Breast epithelium (tissue), 3 donors: Measurements from ENCODE around the gene HOXB13.

Experiments
- POLR2A ChIP-seq: fragments of 450-650 bp; IDR thresholded peaks from one replicate; pipeline ENCODE4 v1.6.1; 2016; ENCODE audit warnings: antibody characterized with exemption, mild to moderate bottlenecking, moderate library complexity
- POLR2AphosphoS5 ChIP-seq, 3 donors: sonication (generic); formaldehyde crosslinking; IDR thresholded peaks; one replicate each; pipeline ENCODE4 v1.6.1; 2017; ENCODE audit warnings: antibody characterized with exemption in 3 of 3
- TF ChIP-seq, protein P1 (sequence below), 3 donors: fragments of 450-650 bp; IDR thresholded peaks; one replicate each; pipeline ENCODE4 v1.5.1; 2016 to 2017; ENCODE audit warnings: antibody characterized with exemption in 3 of 3, mild to moderate bottlenecking in 3 of 3, moderate library complexity in 3 of 3

DNA sequence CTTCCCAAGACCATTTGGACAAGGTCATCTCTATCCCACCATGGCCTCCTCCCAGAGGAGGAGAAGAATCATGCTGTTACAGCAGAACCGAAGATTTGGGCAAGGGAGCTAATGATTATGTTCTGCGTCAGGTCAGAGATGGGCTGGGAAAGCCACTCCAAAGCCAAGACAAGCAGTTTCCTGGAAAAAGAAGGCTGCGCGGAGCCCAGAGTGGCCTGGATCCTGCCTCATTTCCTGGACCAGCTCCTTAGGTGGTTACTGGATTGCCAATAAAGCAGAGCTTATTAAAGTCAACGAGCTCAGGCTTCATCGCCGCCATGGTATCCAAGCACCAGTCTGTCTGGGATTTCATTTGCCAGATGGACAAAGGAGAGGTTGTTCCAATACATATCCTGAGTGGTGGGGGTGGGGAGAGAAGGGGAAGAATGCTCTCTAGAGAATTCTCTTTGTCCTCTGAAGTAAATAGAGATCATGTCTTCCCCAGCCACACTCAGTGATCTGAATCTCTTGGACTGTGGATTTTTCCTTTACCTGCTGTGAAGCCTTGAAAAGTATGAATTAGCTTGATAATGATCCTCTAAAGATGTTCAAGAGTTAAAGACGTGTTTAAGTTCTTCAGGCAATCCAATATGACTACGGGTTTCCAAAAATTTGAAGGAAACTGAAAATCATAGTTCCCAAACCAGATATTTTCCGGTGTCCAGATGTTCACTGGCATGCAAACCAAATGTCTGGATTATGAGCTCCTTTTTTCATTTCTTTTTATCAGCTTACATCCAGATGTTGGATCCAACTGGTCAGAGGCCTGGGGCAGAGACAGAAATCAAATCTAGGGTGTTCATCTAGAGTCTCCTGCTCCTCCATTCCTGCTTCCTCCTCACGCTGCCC is 23.9 kb downstream of the HOXB13 start:
- TF ChIP-seq, protein P1, sequence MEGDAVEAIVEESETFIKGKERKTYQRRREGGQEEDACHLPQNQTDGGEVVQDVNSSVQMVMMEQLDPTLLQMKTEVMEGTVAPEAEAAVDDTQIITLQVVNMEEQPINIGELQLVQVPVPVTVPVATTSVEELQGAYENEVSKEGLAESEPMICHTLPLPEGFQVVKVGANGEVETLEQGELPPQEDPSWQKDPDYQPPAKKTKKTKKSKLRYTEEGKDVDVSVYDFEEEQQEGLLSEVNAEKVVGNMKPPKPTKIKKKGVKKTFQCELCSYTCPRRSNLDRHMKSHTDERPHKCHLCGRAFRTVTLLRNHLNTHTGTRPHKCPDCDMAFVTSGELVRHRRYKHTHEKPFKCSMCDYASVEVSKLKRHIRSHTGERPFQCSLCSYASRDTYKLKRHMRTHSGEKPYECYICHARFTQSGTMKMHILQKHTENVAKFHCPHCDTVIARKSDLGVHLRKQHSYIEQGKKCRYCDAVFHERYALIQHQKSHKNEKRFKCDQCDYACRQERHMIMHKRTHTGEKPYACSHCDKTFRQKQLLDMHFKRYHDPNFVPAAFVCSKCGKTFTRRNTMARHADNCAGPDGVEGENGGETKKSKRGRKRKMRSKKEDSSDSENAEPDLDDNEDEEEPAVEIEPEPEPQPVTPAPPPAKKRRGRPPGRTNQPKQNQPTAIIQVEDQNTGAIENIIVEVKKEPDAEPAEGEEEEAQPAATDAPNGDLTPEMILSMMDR (IDR thresholded peaks at IDR 0.05), result no peak
- TF ChIP-seq POLR2A (no peak), POLR2AphosphoS5 (IDR thresholded peaks at IDR 0.05) (no peak)
